ENCODE data around the gene LACTB.

- TF ChIP-seq CTCF (IDR thresholded peaks at IDR 0.05): no peak
- no peak for TF ChIP-seq POLR2A (IDR thresholded peaks at IDR 0.05)
These were observed 54.6 kb downstream of the LACTB start for GRCh38 chr15:63176302-63176701.
